Measurements from ENCODE around the gene TMEM225B.
"Not testable (repeated sequence)": the region's sequence is repeated elsewhere in the genome, so short reads cannot be mapped to it uniquely, and the experiment has no call there.

TMEM225B gene, protein sequence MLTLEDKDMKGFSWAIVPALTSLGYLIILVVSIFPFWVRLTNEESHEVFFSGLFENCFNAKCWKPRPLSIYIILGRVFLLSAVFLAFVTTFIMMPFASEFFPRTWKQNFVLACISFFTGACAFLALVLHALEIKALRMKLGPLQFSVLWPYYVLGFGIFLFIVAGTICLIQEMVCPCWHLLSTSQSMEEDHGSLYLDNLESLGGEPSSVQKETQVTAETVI

DNA sequence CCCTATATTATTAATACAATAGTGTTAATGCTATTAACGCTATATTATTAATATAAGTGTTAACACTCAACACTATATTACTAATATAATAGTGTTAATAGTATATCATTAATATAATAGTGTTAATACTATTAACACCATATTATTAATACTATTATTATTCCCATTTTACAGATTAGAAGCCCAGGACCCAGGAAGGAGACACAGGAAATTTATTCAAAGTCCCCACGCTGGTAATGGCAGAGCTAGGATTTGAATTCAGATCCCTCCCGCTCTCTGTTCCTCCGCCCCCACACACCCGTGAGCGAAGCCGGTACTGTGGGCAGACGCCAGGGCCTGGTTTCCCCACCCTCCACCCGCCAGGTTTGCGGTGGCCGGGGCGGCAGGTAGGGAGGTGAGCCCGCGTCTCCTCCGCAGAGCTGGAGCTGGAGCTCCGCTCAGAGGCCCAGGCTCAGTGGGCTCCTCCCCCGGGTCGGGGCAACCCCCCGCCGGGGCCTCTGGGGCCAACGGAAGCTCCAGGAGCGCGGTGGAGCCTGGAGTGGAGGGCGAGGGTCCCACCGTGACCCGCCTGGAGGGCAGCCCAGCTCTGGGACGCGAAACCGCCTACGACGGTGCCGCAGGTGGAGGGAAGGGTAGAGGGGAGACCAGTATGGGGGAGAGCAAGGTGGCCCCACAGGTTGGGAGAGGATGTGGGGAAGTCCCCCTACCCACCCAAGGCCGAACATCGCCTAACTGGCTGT is at the start of gene TMEM225B:
Gene TMEM225B, plus strand, starts transcription at position 506 of the 740 bp plus-strand sequence. CDS start 6,122 bp downstream, outside the sequence.
- no peak for DNase-seq (ENCODE audit: low spot score)

DNA sequence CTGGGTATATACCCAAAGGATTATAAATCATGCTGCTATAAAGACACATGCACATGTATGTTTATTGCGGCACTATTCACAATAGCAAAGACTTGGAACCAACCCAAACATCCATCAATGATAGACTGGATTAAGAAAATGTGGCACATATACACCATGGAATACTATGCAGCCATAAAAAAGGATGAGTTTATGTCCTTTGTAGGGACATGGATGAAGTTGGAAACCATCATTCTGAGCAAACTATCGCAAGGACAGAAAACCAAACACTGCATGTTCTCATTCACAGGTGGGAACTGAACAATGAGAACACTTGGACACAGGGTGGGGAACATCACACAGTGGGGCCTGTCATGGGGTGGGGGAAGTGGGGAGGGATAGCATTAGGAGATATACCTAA is 48.5 kb upstream of the TMEM225B start:
- not testable (repeated sequence) for DNase-seq (ENCODE audit: low spot score)

DNA sequence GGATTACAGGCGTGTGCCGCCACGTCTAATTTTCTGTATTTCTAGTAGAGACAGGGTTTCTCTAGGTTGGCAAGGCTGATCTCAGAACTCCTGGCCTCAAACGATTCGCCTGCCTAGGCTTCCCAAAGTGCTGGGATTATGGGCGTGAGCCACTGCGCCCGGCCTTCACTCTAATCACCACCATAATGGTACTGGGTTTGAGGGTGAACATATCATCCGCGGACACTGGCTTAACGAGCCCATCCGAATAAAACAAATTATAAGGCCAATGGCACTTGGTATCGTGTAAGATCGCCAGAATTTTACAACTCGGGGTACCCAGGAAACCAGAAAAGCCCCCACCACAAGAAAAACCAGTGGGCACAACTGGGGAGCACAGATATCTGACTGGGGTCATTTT is 46.7 kb upstream of the TMEM225B start:
- no peak for DNase-seq (ENCODE audit: low spot score)

DNA sequence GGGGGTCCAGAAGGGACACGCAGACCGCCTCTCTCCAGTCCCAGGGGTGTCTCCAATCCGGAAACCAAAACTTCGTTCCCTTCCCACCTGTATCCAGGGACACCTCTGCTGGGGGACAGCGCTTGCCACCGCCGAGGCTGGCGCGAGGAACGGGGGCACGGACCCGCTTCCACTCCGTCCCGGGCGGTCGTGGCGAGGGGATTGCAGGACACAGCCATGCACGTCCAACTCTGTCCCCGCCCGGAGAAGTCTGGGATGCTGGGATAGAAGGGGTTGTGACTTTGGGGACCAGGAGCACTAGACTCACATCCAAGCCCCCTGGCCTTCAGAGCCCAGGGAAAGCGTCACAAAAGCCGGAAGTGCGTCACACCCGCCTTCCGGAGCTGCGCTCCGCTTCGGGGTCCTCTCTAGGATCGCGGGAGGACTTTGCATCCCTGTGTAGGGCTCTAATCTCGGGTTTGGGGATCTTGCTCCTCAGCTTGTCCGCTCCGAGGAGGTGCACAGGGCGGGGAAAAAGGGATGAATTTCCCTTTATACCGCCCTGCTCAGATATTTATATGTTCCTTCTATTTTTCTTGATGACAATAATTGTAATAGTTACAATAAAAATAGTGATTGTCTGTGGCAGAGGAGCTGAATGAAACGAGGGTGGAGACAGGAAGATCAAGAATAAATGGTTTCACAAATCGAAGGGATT is 46.2 kb upstream of the TMEM225B start, which contains the start of gene FAM200A:
Gene FAM200A, minus strand, starts transcription at position 348 of the 697 bp plus-strand sequence. CDS start 3,707 bp downstream, outside the sequence.
- peak; percentile 86 for DNase-seq (ENCODE audit: low spot score)

DNA sequence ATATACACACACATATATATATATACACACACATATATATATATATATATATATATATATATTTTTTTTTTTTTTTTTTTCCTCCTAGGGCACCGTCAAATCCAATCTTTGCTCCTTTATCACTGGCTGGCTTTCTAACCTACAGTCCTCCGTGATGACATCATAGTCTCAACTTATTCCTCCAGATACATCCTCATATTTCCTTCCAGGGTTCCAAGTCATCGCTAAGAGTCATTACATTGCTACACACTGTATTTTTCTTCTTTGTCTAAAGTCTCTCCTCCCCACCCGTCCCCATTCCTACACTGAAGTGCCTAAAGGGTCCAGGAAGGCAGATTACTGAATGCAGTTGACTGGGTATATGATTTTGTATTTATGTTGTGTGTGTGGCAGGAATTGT is 45.0 kb upstream of the TMEM225B start:
- DNase-seq (ENCODE audit: low spot score) = no peak

DNA sequence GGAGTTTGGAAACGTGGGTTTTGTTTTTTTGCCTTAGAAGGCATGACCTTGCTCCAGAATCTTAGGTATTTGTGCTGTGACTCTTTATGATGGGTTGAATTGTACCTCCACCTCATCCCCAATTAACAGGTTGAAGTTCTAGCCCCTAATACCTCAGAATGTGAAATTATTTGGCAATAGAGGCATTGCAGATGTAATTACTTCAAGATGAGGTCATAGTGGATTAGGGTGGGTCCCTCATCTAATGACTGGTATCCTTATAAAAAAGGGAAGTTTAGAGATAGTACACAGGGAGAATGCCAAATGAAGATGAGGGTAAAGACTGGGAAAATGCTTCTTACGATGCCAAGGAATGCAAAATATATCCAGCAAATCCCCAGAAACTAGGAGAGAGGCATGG is 43.1 kb upstream of the TMEM225B start:
- DNase-seq (ENCODE audit: low spot score) = no peak

DNA sequence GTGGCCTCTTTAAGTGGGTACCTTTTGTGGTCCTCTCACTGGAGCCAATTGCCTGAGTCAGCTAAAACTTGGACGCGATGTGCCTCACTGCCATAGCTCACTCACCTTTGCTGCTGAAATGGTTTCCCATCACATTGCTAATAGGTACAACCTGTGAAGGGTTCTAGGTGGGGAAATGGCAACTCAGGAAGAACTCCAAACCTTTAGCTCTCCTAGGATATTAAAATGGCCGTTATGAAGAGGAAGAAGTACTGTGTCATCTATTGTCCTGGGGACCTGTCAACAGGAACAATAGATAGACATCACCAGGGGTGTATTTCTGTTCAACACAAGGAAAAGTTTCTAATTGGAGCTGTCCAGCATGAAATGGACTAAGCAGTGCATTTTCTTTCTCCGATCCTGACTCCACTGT is 40.9 kb upstream of the TMEM225B start:
- no peak for DNase-seq (ENCODE audit: low spot score)

DNA sequence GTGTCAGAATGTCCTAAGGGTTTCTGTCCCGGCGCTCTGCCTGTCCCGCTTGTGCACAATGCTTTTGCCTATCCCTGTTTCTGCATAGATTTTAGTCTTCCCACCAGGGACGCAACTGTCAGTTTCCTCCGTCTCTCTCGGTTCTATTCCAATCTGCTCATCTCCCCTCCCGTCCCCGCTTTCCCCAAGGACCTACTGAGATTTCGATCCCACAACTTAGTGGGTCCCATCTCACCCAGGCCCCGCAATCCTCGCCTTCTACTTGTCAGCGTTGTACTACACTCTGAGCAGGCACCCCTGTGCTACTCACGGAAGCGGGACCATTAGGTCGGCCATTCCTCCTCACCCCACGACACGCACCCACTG is 40.1 kb upstream of the TMEM225B start:
- no peak for DNase-seq (ENCODE audit: low spot score)

DNA sequence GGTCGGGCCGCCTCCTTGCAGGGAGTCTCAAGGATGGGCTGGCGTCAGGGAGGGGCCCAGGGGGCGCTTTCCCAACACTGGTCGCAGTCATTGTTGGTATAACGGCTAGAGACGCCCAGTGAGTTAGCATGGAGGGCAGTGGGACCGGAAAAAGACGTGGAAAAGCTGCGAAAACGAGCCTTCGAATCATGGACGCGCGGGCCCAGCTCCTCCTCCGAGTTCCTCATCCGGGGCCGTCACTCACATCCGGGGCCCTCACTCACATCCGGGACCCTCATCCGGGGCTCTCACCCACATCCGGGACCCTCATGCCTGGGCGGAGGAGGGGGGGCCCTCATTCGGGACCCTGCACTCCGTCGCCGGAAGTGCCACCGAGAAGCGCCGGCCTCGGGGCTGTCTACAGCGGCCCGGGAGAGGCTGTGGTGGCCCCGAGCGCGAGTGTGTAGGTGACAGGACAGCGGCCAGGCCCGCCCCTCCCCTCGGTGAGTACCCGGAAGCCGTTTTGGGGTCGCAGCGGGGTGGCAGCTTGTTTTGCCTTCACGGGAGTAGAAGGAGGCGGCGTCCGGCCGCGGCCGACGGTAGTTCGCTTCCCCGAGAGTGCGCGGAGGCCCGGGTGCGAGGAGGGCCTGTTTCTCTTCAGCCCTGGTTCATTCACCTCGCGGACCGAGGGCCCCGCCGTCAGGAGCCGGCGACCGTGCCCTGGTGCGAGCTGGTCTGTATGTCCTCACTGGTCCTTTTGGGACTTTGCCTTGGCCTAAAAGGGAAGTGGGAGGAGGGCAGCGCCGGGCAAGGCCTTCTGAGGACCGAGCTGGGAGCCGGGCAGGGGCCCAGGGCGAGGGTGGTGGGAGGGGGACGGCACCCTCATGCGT is 39.5 kb upstream of the TMEM225B start, which contains the start of gene ZNF655:
Gene ZNF655, plus strand, starts transcription at position 337 of the 869 bp plus-strand sequence. CDS start 1,918 bp downstream, outside the sequence.
- peak; percentile 90 for DNase-seq (ENCODE audit: low spot score)

DNA sequence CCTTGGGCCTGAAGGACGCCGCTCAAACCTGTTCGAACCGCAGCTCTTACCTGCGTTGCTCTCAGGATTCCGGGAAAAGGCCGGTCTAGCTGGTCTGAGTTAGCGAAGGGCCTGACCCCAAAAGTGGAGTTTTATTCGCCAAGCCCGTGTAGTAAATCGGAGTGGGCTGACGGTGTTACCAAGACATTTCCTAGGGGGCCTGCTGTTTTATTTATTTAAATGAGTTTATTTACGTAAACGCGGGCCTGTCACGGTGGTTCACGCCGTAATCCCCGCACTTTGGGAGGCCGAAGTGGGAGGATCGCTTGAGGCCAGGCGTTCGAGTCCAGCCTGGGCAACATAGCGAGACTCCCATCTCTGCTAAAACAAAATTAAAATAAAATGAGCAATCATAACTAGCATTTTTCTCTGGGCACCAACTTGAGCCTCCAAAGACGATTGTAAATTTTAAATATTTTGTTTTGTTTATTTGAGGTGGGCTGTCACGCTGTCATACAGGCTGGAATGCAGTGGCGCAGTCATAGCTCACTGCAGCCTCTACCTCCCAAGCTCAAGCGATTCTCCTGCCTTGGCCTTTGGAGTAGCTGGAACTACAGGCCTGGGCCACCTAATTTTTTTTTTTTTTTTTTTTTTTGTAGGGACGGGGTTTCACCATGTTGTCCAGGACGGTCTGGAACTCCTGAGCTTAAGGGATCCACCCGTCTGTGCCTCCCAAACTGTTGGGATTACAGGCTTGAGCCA is 38.7 kb upstream of the TMEM225B start:
- DNase-seq (ENCODE audit: low spot score) = no peak

DNA sequence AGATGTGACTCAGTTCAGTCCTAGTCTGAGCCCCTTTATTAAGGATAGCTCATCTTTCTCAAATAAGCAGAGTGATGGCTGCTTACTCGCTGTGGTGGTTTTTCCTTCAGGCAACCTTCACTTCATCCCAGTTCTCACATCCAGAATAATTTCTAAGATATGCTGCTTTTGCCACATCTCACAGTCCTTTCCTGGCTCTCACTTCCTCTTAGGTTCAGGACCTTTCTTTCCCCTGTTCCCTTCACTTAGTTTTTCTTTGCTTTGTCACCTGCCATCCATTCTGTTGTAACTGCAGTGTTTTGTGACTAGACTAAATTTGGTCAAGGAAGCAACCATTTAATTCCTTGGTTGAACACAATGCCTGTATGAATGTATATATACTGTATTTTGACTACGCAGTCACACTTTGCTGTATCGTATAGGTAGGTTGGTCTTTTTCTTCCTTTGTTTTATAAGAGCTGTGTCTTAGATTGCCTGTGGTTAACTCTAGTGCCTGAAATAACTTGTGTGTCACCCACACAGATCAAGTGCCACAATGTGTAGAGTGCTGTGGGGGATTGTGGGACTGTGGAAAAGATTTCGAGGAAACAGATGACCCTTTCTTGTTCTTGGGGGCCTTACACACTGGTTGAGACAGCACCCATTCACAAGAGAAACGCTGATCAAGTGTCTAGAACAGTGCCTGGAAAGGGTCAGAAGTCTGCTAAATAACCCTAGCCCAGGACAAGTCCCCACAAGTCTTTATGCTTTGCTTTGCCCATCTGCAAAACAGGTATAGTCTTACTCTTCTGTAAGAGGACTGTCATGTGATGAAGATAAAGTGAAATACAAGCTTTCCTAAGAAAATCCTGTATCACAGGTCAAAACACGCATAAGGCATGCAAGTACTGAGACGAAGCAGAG is 37.0 kb upstream of the TMEM225B start:
- no peak for DNase-seq (ENCODE audit: low spot score)

DNA sequence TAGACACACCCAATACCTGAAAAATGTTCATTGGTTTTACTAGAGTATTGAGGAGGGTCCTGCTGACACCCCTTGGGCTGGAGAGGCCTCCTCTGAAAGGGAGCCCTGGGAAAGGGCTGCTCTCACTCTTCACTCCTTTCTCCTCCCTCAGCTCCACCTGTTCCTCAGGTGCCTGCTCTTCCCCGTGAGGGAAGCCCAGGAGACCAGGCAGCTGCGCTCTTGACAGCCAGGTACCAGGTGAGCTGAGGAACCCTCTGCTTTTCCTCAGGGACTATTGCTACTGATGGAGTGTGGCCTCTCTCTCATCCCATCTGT is 36.4 kb upstream of the TMEM225B start:
- DNase-seq (ENCODE audit: low spot score) = no peak

DNA sequence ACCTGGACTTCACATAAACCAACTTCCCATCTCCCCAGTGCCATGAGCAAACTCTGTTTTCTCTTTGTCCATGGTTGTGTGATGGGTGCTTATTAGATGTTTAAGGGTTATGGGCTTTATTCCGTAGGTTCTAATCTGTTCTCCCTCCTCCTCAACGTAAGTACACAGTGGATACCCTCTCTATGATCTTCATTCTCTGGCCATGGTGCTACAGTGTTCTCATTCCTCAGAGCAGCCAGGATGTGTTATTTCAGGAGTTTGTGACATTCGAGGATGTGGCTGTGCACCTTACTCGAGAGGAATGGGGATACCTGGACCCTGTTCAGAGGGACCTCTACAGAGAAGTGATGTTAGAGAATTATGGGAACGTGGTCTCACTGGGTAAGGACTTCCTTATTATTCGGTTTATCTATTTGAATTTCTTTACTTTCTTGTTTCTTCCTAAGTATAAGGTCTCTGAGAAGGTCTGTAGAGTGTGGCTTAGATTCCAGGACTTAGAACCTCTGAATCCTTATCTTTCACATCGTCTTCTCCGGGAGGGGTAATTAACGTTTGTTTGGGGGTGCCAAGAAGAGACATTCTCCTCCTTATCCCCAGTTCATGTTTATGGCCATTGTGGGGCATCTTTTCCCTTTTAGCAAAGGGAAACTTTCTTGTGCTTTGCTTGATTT is 35.8 kb upstream of the TMEM225B start:
- DNase-seq (ENCODE audit: low spot score) = no peak

DNA sequence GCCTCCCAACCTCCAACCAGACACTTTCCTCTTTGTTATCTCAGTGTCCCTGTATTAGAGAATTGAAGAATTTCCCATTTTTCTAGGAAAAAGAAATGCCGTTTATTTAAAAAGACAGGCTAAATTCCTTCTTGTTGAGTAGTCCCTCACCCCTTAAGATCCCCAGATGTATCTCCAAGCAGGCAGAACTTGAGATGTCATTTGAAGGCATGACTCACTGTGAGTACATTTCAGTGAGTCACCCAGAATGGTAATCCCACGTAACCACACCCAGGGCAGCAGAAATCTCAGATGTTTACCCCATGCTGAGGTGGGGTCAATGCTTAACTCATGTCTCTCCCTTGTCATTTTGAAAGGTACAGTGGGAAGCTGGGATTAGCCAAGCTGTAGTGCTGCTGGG is 35.2 kb upstream of the TMEM225B start:
- peak; percentile 60 for DNase-seq (ENCODE audit: low spot score)

DNA sequence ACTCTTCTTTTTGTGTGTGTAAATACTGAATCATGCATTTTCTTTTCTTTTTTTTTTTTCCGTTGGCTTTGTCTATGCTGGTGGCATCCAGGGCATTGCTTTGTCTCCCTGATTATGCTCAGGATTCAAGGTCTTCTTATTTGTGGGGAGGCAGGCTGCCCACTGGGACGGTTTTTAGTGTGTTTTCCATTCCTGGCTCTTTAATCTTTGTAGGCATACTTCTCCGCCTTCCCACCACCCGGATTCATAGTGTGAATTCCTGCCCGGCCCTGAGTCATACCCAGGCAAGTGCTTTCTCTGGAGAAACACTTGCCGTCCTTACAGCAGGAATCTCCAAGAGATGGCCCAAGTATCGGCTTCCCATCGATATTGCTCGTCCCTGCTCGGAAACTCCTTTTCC is 34.4 kb upstream of the TMEM225B start:
- no peak for DNase-seq (ENCODE audit: low spot score)

DNA sequence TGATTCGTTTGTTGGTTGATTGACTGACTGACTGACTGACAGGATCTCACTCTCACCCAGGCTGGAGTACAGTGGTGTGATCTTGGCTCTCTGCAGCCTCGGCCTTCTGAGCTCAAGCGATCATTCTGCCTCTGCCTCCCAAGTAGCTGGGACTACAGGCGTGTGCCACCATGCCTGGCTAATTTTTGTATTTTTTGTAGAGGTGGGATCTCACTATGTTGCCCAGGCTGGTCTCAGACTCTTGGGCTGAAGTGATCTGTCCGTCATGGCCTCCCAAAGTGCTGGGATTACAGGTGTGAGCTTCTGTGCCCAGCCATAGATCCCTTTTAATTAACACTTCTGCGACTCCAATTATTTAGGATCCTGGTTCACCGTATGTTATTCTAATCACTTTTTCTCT is 29.3 kb upstream of the TMEM225B start:
- DNase-seq (ENCODE audit: low spot score) = not testable (repeated sequence)

DNA sequence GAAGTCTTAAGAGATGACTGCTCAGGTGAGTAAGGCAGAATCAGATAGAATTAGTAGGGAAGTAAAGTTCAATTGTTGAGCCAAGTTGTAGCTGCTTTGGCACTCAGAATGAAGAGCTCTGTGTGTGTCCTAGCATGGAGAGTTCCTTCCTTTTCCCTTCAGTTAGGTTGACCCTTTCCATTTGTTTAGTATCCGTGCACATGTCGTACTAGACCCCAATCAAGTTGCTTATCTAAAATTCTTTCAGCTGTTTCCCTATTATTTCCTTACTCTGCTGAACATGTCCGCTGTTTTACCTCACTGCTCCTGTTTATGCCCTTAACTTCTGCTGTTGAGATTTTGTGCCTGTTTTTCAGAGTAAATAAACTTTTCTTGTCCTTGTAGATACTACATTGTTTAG is 26.3 kb upstream of the TMEM225B start:
- DNase-seq (ENCODE audit: low spot score) = no peak

DNA sequence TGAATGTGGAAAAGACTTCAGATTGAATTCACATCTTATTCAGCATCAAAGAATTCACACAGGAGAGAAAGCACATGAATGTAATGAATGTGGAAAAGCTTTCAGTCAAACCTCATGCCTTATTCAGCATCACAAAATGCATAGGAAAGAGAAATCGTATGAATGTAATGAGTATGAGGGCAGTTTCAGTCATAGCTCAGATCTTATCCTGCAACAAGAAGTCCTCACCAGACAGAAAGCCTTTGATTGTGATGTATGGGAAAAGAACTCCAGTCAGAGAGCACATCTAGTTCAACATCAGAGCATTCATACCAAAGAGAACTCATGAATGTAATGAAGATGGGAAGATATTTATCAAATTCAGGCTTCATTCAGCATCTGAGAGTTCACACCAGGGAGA is 24.8 kb upstream of the TMEM225B start:
- DNase-seq (ENCODE audit: low spot score) = no peak

DNA sequence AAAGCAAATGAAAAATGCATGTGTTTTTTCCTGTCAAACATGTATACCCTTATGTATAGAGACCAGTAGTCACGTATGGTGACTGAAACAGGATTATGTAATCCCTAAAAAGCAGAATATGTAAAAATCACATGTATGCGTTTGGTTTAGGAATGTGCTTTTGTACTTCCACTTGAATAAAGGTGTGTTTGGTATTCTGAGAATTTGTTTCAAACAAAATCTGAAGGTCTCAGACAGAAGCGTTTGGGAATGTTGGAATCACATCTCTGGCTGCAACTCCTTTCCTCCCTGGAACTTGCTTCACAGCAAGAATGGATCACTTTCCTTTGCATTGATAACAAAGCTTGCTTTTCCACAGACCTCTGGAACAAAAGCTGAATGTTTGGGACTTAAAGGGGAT is 21.8 kb upstream of the TMEM225B start:
- DNase-seq (ENCODE audit: low spot score) = no peak

Data from CD4-positive, alpha-beta T cell treated with Interleukin-15 for 4 hours (primary cell).